GM21390 (cell line): Measurements from ENCODE around the gene TDRD9.

Experiments
- ATAC-seq: cut with Tn5 transposase; IDR thresholded peaks from one replicate; pipeline ENCODE4 v1.9.1; 2021; ENCODE audit not compliant: unreplicated experiment

The TDRD9 gene

GRCh38 chr14:104101086-104101621, 172.9 kb downstream of the TDRD9 start:
- ATAC-seq: no peak

DNA sequence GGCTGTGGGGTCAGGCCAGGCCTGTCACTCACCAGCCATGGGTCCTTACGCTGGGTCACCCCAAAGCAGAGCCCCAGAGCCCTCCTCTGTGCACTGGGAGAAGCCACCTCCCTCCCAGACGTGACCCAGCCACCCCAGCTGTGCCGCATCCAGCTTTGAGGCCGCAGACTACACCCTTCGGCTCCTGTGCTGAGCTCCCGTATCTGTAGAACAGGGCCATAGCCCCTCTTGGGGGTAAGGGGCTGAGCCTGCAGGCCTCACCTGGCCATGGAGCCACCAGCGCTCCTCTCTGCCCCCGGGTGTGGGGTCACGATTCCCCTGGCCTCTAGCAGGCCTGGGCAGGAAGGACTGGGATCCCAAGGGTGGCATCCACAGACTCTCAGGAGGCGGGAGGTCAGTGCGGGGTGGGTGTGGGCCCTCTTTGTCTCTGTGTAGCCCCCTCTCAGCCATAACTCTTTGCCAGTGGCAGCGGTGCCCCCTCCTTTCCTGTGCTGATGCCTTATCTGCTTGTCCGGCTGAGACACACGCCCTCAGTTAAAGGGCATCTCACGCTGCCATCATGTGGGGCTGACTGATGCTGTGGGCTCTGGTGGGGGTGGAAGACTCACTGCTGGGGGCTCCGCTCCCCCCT, 173.5 kb downstream of the TDRD9 start:
- no peak for ATAC-seq
